A549 treated with Hydrocortisone at 1 μM for 4 hours (cell line): ENCODE results near the gene SVIP. TPM values are rescaled to one million over a fixed set of nuclear protein-coding genes. Genes with fewer than 3 reads are reported as not detected.

Experiments used
- total RNA-seq: library from RNA; stranded (reverse); fragments of 200-300 nt; extraction: Qiagen RNA extraction; gene quantifications from 5 replicates; pipeline ENCODE4 v1.2.3, GENCODE V29; 2022

The SVIP gene, protein sequence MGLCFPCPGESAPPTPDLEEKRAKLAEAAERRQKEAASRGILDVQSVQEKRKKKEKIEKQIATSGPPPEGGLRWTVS
- 8.6 to 14.3 TPM (median 13.1 TPM) in 5 replicates for total RNA-seq

GRCh38 chr11:22829231-22830081 is at the start of gene SVIP:
Gene SVIP (minus strand): TSS chr11:22829801. CDS start chr11:22829748, 53 bp downstream.

DNA sequence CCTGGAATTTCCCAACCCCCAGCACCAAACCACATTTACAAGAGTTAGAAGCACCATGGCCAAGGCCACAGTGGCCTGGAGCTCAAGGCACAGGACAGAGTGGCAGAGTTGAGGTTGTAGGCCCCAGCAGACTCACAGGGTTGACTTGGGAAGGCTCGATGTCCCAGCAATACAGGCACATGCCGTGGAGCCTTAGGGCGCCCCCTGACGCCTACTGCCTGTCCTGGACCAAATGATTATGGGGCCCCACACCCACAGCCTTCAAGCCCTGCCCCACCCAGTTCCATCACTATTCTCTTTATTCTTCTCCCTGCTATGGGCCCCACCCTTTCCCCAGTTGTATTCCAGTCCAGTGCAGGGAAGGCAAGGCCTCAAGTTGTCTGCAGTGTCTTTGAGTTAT is 30.6 kb upstream of the SVIP start, which contains the start of gene CCDC179:
CCDC179 (minus strand) TSS at position 234 of the 400 bp plus-strand sequence; CDS start at position 181, 53 bp downstream.

Other genes with a start within 250 kb of the SVIP start
- 6.3 to 9.1 TPM (median 7.7 TPM) in 5 replicates for gene FANCF, start 204.0 kb downstream of the SVIP start, total RNA-seq
- gene GAS2, start 163.2 kb downstream of the SVIP start, total RNA-seq, result 0.35 to 1.2 TPM (median 0.93 TPM) in 5 replicates
- gene CCDC179, start 30.7 kb upstream of the SVIP start, total RNA-seq, result not detected in 5 replicates